Measurements from ENCODE around the gene METRNL.

GRCh38 chr17:83055911-83056582, 23.4 kb upstream of the METRNL start:
- TF ChIP-seq CTCF (conservative IDR thresholded peaks at IDR 0.05) = no peak
- no peak for TF ChIP-seq EZH2 (IDR thresholded peaks at IDR 0.05; ENCODE audit: low read depth)

Data from PC-9 (cell line).